Testis (tissue), 3 donors: ENCODE results near the gene FBXL7. TPM values are rescaled to one million over a fixed set of nuclear protein-coding genes. Genes with fewer than 3 reads are reported as not detected.

Experiments
- DNase-seq: peaks from one replicate; pipeline ENCODE4 v3.0.0-alpha.2; 2019
- H3K27ac ChIP-seq, 2 donors: fragments of 200-600 bp; sonication (generic); one replicate each; pipeline ENCODE4 v1.5.1; 2019
- H3K27me3 ChIP-seq: fragments of 200-600 bp; sonication (generic); one replicate; pipeline ENCODE4 v1.5.1; 2019
- H3K36me3 ChIP-seq: fragments of 200-600 bp; sonication (generic); one replicate; pipeline ENCODE4 v1.5.1; 2017; ENCODE audit warnings: low read depth; ENCODE audit errors: missing control alignments
- H3K4me1 ChIP-seq: fragments of 200-600 bp; sonication (generic); one replicate; pipeline ENCODE4 v1.5.1; 2019
- H3K4me3 ChIP-seq, 2 donors: fragments of 200-600 bp; sonication (generic); one replicate each; pipeline ENCODE4 v1.5.1; 2017 to 2019
- H3K9me3 ChIP-seq: fragments of 200-600 bp; sonication (generic); one replicate; pipeline ENCODE4 v1.5.1; 2017
- CTCF ChIP-seq, 3 experiments: fragments of 450-650 bp in 2 of 3; fragments of 200-600 bp in 1 of 3; sonication (generic) in 1 of 3; IDR thresholded peaks; one replicate each; pipeline ENCODE4 v1.5.1; 2016 to 2019; ENCODE audit warnings: antibody characterized with exemption in 3 of 3, mild to moderate bottlenecking in 2 of 3, moderate library complexity in 1 of 3
- POLR2A ChIP-seq: fragments of 450-650 bp; IDR thresholded peaks from one replicate; pipeline ENCODE4 v1.6.1; 2017; ENCODE audit warnings: antibody characterized with exemption, mild to moderate bottlenecking, moderate library complexity
- WGBS, 2 donors: methylation state at CpG; one replicate each; pipeline ENCODE4 v1.1.5; 2018; 5-methylcytosine and 5-hydroxymethylcytosine counted together
- intact Hi-C: fragments of 100-400 bp; cut with DNase I; formaldehyde crosslinking; loops from one replicate; pipeline ENCODE4 v1.15.1; 2023; ENCODE audit warnings: low total_unique reads
- polyA plus RNA-seq: library from polyadenylated mRNA; stranded (reverse); fragments of 350-450 nt; fragmentation: Illumina TruSeq; extraction: RNeasy Lipid Tissue Mini Kit (QIAGEN cat#74804); gene quantifications from one replicate; pipeline ENCODE4 v1.2.3, GENCODE V29; 2014; ENCODE audit warnings: low read depth, low replicate concordance; ENCODE audit not compliant: insufficient read depth
- total RNA-seq, 2 donors: library from RNA; depleted of rRNA; stranded (reverse); fragments of >200 nt; gene quantifications; one replicate each; pipeline ENCODE4 v1.2.3, GENCODE V29; 2016

Gene FBXL7
- total and polyA plus RNA-seq, 3 donors from 2014 or later: 9.8 to 17.3 (median 15.2) TPM

GRCh38 chr5:15885156-15885555 lies 385.2 kb downstream of the FBXL7 start:
- intact Hi-C loops: no loop called here
- no peaks in the 10 kb centered on the region for H3K27me3 ChIP-seq
- H3K4me3 ChIP-seq: no peak overlapping the region
- WGBS, 2 donors: 85 to 93% methylated on average over 3 of the region's 3 CpGs
- TF ChIP-seq POLR2A (no peak), CTCF (IDR thresholded peaks at IDR 0.05) (no peak)
- no peak overlapping the region for H3K27ac ChIP-seq
- H3K9me3 ChIP-seq: no peaks in the 10 kb centered on the region
- no peaks in the 10 kb centered on the region for H3K36me3 ChIP-seq
- DNase-seq: no peak
- no peaks in the 10 kb centered on the region for H3K4me1 ChIP-seq

GRCh38 chr5:15886156-15886555 lies 386.2 kb downstream of the FBXL7 start:
- Histone ChIP-seq H3K4me1 (no peaks in the 10 kb centered on the region), H3K4me3 (no peak overlapping the region), H3K36me3 (no peaks in the 10 kb centered on the region), H3K27me3 (no peaks in the 10 kb centered on the region), H3K9me3 (no peaks in the 10 kb centered on the region), H3K27ac (no peak overlapping the region)
- DNase-seq: no peak
- TF ChIP-seq POLR2A (no peak), CTCF (IDR thresholded peaks at IDR 0.05) (no peak)
- 73 to 83% methylated on average over 1 of the region's 1 CpG for WGBS, 2 donors
- intact Hi-C loops: no loop called here

GRCh38 chr5:15887093-15887492 lies 387.1 kb downstream of the FBXL7 start:
- DNase-seq: no peak
- H3K9me3 ChIP-seq: no peaks in the 10 kb centered on the region
- WGBS, 2 donors: 72 to 76% methylated on average over 3 of the region's 3 CpGs

GRCh38 chr5:15889001-15889400 lies 389.0 kb downstream of the FBXL7 start:
- H3K4me3 ChIP-seq: no peak overlapping the region
- no peak for DNase-seq

More at GRCh38 chr5:15887093-15887492, 387.1 kb downstream of the FBXL7 start:
- Histone ChIP-seq H3K27ac (no peak overlapping the region), H3K36me3 (no peaks in the 10 kb centered on the region), H3K4me1 (no peaks in the 10 kb centered on the region), H3K27me3 (no peaks in the 10 kb centered on the region), H3K4me3 (no peak overlapping the region)
- TF ChIP-seq CTCF (IDR thresholded peaks at IDR 0.05): no peak
- no peak for TF ChIP-seq POLR2A
- intact Hi-C loops: no loop called here

More at GRCh38 chr5:15889001-15889400, 389.0 kb downstream of the FBXL7 start:
- Histone ChIP-seq H3K27me3 (no peaks in the 10 kb centered on the region), H3K9me3 (no peaks in the 10 kb centered on the region), H3K27ac (no peak overlapping the region), H3K36me3 (no peaks in the 10 kb centered on the region), H3K4me1 (no peaks in the 10 kb centered on the region)
- intact Hi-C loops: no loop called here
- TF ChIP-seq CTCF (IDR thresholded peaks at IDR 0.05) (no peak), POLR2A (no peak)
- 89 to 97% methylated on average over 3 of the region's 3 CpGs for WGBS, 2 donors
